Activated CD8-positive, alpha-beta memory T cell treated with anti-CD3 and anti-CD28 coated beads for 36 hours (primary cell): ENCODE measurements around the gene CACNA2D1. TPM values are rescaled to one million over a fixed set of nuclear protein-coding genes. Genes with fewer than 3 reads are reported as not detected.

ENCODE experiments used
- CTCF ChIA-PET: fragments of 350-600 bp; sonication (Branson Sonifier 250); formaldehyde crosslinking; loops from one replicate; lab custom pipeline; 2021; ENCODE audit warnings: antibody characterized with exemption; lab: Charles Lee
- POLR2A ChIA-PET: fragments of 350-600 bp; sonication (Branson Sonifier 250); formaldehyde crosslinking; loops from one replicate; lab custom pipeline; 2021; ENCODE audit warnings: antibody characterized with exemption; lab: Charles Lee
- total RNA-seq, 2 experiments: library from RNA; stranded (reverse); gene quantifications; one replicate each; pipeline ENCODE4 v1.2.3, GENCODE V29; 2021

CACNA2D1 gene
- total RNA-seq, 2 experiments from 2014 or later: not detected

- ChIA-PET CTCF (no interaction called here), POLR2A (no interaction called here)
These were observed 130.9 kb downstream of the CACNA2D1 start for GRCh38 chr7:82312646-82313045.

- ChIA-PET CTCF (no interaction called here), POLR2A (no interaction called here)
These were observed 138.1 kb downstream of the CACNA2D1 start for GRCh38 chr7:82305347-82306005.

GRCh38 chr7:82294865-82295264 is 148.7 kb downstream of the CACNA2D1 start:
- ChIA-PET CTCF (no interaction called here), POLR2A (no interaction called here)

GRCh38 chr7:82294382-82294784 is 149.2 kb downstream of the CACNA2D1 start:
- CTCF ChIA-PET: no interaction called here
- POLR2A ChIA-PET: no interaction called here

- ChIA-PET CTCF (no interaction called here), POLR2A (no interaction called here)
These were observed 150.1 kb downstream of the CACNA2D1 start for GRCh38 chr7:82293467-82293866.

- ChIA-PET CTCF (no interaction called here), POLR2A (no interaction called here)
These were observed 151.6 kb downstream of the CACNA2D1 start for GRCh38 chr7:82291931-82292330.

GRCh38 chr7:82289889-82290288 is 153.7 kb downstream of the CACNA2D1 start:
- ChIA-PET POLR2A (no interaction called here), CTCF (no interaction called here)

- ChIA-PET CTCF (no interaction called here), POLR2A (no interaction called here)
These were observed 154.4 kb downstream of the CACNA2D1 start for GRCh38 chr7:82289152-82289535.

GRCh38 chr7:82286798-82287140 is 156.8 kb downstream of the CACNA2D1 start:
- CTCF ChIA-PET: no interaction called here
- POLR2A ChIA-PET: no interaction called here

GRCh38 chr7:82286096-82286797 is 157.3 kb downstream of the CACNA2D1 start:
- ChIA-PET POLR2A (no interaction called here), CTCF (no interaction called here)

GRCh38 chr7:82284936-82285519 is 158.5 kb downstream of the CACNA2D1 start:
- POLR2A ChIA-PET: no interaction called here
- CTCF ChIA-PET: no interaction called here

- ChIA-PET POLR2A (no interaction called here), CTCF (no interaction called here)
These were observed 168.2 kb downstream of the CACNA2D1 start for GRCh38 chr7:82275342-82275741.

- ChIA-PET POLR2A (no interaction called here), CTCF (no interaction called here)
These were observed 168.9 kb downstream of the CACNA2D1 start for GRCh38 chr7:82274681-82275080.

- ChIA-PET POLR2A (no interaction called here), CTCF (no interaction called here)
These were observed 169.7 kb downstream of the CACNA2D1 start for GRCh38 chr7:82273886-82274285.

- ChIA-PET CTCF (no interaction called here), POLR2A (no interaction called here)
These were observed 172.7 kb downstream of the CACNA2D1 start for GRCh38 chr7:82270870-82271269.

GRCh38 chr7:82268632-82269031 is 174.9 kb downstream of the CACNA2D1 start:
- ChIA-PET POLR2A (no interaction called here), CTCF (no interaction called here)

GRCh38 chr7:82266081-82266480 is 177.5 kb downstream of the CACNA2D1 start:
- ChIA-PET POLR2A (no interaction called here), CTCF (no interaction called here)

- CTCF ChIA-PET: no interaction called here
- POLR2A ChIA-PET: no interaction called here
These were observed 178.7 kb downstream of the CACNA2D1 start for GRCh38 chr7:82264783-82265305.

- CTCF ChIA-PET: no interaction called here
- POLR2A ChIA-PET: no interaction called here
These were observed 179.4 kb downstream of the CACNA2D1 start for GRCh38 chr7:82263920-82264782.

GRCh38 chr7:82258181-82258580 is 185.4 kb downstream of the CACNA2D1 start:
- ChIA-PET CTCF (interaction anchor here (0.6 kb wide), 1 partner anchor 1353 kb away, joined by 4 read pairs; no protein-coding TSS in a partner anchor), POLR2A (no interaction called here)
